HepG2 (cell line): ENCODE measurements around the gene MITF. TPM values are rescaled to one million over a fixed set of nuclear protein-coding genes. Genes with fewer than 3 reads are reported as not detected.

ENCODE experiments used
- ARID4A ChIP-seq: sonication (generic); formaldehyde crosslinking; IDR thresholded peaks from 2 replicates; pipeline ENCODE4 v1.5.0; 2020; ENCODE audit warnings: mild to moderate bottlenecking, missing genetic modification reagents, borderline replicate concordance
- CHCHD3 ChIP-seq: sonication (generic); formaldehyde crosslinking; IDR thresholded peaks from 2 replicates; pipeline ENCODE4 v1.8.0; 2022; ENCODE audit warnings: mild to moderate bottlenecking, missing genetic modification reagents, moderate library complexity
- HES4 ChIP-seq: sonication (generic); formaldehyde crosslinking; IDR thresholded peaks from 2 replicates; pipeline ENCODE4 v1.9.0; 2021; ENCODE audit warnings: mild to moderate bottlenecking, missing genetic modification reagents, borderline replicate concordance
- NFAT5 ChIP-seq: sonication (generic); formaldehyde crosslinking; IDR thresholded peaks from 2 replicates; pipeline ENCODE4 v1.4.0; 2020; ENCODE audit warnings: missing genetic modification reagents
- NFATC3 ChIP-seq: sonication (generic); formaldehyde crosslinking; IDR thresholded peaks from 2 replicates; pipeline ENCODE4 v1.5.1; 2020; ENCODE audit warnings: mild to moderate bottlenecking, missing genetic modification reagents
- RARG ChIP-seq: sonication (generic); formaldehyde crosslinking; IDR thresholded peaks from 2 replicates; pipeline ENCODE4 v1.4.0; 2020; ENCODE audit warnings: low read depth, mild to moderate bottlenecking, missing genetic modification reagents
- REXO4 ChIP-seq: sonication (generic); formaldehyde crosslinking; IDR thresholded peaks from 2 replicates; pipeline ENCODE4 v1.8.0; 2022; ENCODE audit warnings: missing genetic modification reagents, mild to moderate bottlenecking, borderline replicate concordance
- SKI ChIP-seq: fragments of 450-650 bp; IDR thresholded peaks from one replicate; pipeline ENCODE4 v1.6.1; 2018; ENCODE audit warnings: mild to moderate bottlenecking; ENCODE audit not compliant: partially characterized antibody
- SP2 ChIP-seq: sonication (generic); formaldehyde crosslinking; IDR thresholded peaks from 2 replicates; pipeline ENCODE4 v1.5.1; 2020; ENCODE audit warnings: mild to moderate bottlenecking, missing genetic modification reagents
- SUZ12 ChIP-seq: fragments of 150-350 bp; IDR thresholded peaks from 2 replicates; pipeline ENCODE4 v1.6.1; 2014; ENCODE audit warnings: low read depth, low read length
- ZNF432 ChIP-seq: sonication (generic); formaldehyde crosslinking; IDR thresholded peaks from 2 replicates; pipeline ENCODE4 v1.5.0; 2020; ENCODE audit warnings: missing genetic modification reagents, mild to moderate bottlenecking, borderline replicate concordance
- ZNF530 ChIP-seq: sonication (generic); formaldehyde crosslinking; IDR thresholded peaks from 2 replicates; pipeline ENCODE4 v1.5.0; 2020; ENCODE audit warnings: low read depth, mild to moderate bottlenecking, missing genetic modification reagents
- ZNF687 ChIP-seq: sonication (generic); formaldehyde crosslinking; IDR thresholded peaks from 2 replicates; pipeline ENCODE4 v1.5.1; 2020; ENCODE audit warnings: mild to moderate bottlenecking, missing genetic modification reagents, moderate library complexity
- ZNF788 ChIP-seq: sonication (generic); formaldehyde crosslinking; IDR thresholded peaks from 2 replicates; pipeline ENCODE4 v1.5.0; 2020; ENCODE audit warnings: mild to moderate bottlenecking, missing genetic modification reagents, borderline replicate concordance
- polyA plus RNA-seq, 8 experiments: library from polyadenylated mRNA; depleted of rRNA in 3 of 8; stranded (reverse) in 7 of 8; unstranded in 1 of 8; fragments of >200 nt; fragmentation: Illumina TruSeq in 4 of 8; extraction: Trizol in 4 of 8; gene quantifications; 2 replicates each; pipeline versions ENCODE4 v1.2.1 to v1.2.3, GENCODE V29; 2011 to 2016; ENCODE audit warnings: low read depth in 4 of 8, missing spikeins in 1 of 8, mixed read lengths in 1 of 8; ENCODE audit not compliant: insufficient read depth in 1 of 8
- total RNA-seq, 5 experiments: library from RNA; depleted of rRNA; stranded (reverse); fragments of >200 nt; fragmentation: Illumina TruSeq; extraction: Trizol; gene quantifications; 2 replicates each; pipeline ENCODE4 v1.2.3, GENCODE V29; 2016; ENCODE audit warnings: low read depth in 1 of 5

MITF gene
- total and polyA plus RNA-seq, 2 of the 13 experiments (the other 11 are each of a cell fraction or from before 2014, with no cell fraction given): 0.12 to 0.38 TPM

- TF ChIP-seq ZNF432 (CRISPR knock-in tag) (no peak), ZNF530 (CRISPR knock-in tag) (no peak), SUZ12 (peak; percentile 88), NFATC3 (CRISPR knock-in tag) (peak; percentile 49; the same call in 1 of the 2 replicates), REXO4 (CRISPR knock-in tag) (no peak), RARG (no peak), NFAT5 (CRISPR knock-in tag) (no peak), ZNF687 (CRISPR knock-in tag) (peak; percentile 57), SKI (no peak), CHCHD3 (CRISPR knock-in tag) (no peak), ARID4A (CRISPR knock-in tag) (peak; percentile 64; the same call in 1 of the 2 replicates), SP2 (no peak), HES4 (CRISPR knock-in tag) (peak; percentile 52; the same call in 1 of the 2 replicates), ZNF788 (CRISPR knock-in tag) (no peak; the same call in 1 of the 2 replicates)
These were observed at the start of gene MITF (continued) for GRCh38 chr3:69739204-69740102.
